CD4-positive, alpha-beta T cell (primary cell): ENCODE results near the gene LSM10. TPM values are rescaled to one million over a fixed set of nuclear protein-coding genes. Genes with fewer than 3 reads are reported as not detected.

ENCODE experiments used
- ATAC-seq: fragments of 200-7000 bp; cut with Tn5 transposase; one replicate; pipeline ENCODE4 v1.10.0; 2022; ENCODE audit warnings: mild to moderate bottlenecking; ENCODE audit not compliant: poor library complexity
- CTCF ChIA-PET: fragments of 350-600 bp; sonication (Branson Sonifier 250); formaldehyde crosslinking; loops from one replicate; lab custom pipeline; 2021; ENCODE audit warnings: antibody characterized with exemption, inconsistent platforms; lab: Charles Lee
- POLR2A ChIA-PET: fragments of 350-600 bp; sonication (Branson Sonifier 250); formaldehyde crosslinking; loops from one replicate; lab custom pipeline; 2021; ENCODE audit warnings: antibody characterized with exemption, inconsistent platforms; lab: Charles Lee
- DNase-seq, 14 experiments: peaks; one replicate each; pipeline ENCODE4 v3.0.0-alpha.2; 2013 to 2020; ENCODE audit warnings: mixed read lengths in 2 of 14
- H3K27ac ChIP-seq, 2 donors: one replicate each; pipeline versions ENCODE4 v1.5.1 to v1.7.0; 2013; ENCODE audit warnings: low read length in 2 of 2, low read depth in 1 of 2, mild to moderate bottlenecking in 1 of 2
- H3K27me3 ChIP-seq, 2 experiments: 1 replicate in 1 of 2; 2 replicates in 1 of 2; pipeline versions ENCODE4 v1.6.1 to v1.7.0; 2013; ENCODE audit warnings: low read length in 2 of 2, control low read depth in 1 of 2, mild to moderate bottlenecking in 1 of 2, moderate library complexity in 1 of 2; ENCODE audit not compliant: insufficient read depth in 2 of 2, control insufficient read depth in 1 of 2
- H3K36me3 ChIP-seq: one replicate; pipeline ENCODE4 v1.6.1; 2013; ENCODE audit warnings: low read length, control low read depth; ENCODE audit not compliant: insufficient read depth
- H3K4me1 ChIP-seq: one replicate; pipeline ENCODE4 v1.6.1; 2013; ENCODE audit warnings: low read length, control low read depth; ENCODE audit not compliant: insufficient read depth
- H3K4me3 ChIP-seq: one replicate; pipeline ENCODE4 v1.5.1; 2013; ENCODE audit warnings: mild to moderate bottlenecking, low read length, moderate library complexity
- H3K9me3 ChIP-seq, 2 experiments: 1 replicate in 1 of 2; 2 replicates in 1 of 2; pipeline versions ENCODE4 v1.6.1 to v1.7.0; 2013; ENCODE audit warnings: low read length in 2 of 2, mild to moderate bottlenecking in 2 of 2, control low read depth in 1 of 2, moderate library complexity in 1 of 2; ENCODE audit not compliant: control insufficient read depth in 1 of 2, insufficient read depth in 1 of 2
- H3K27ac Mint-ChIP-seq: one replicate; pipeline ENCODE4 v1.8.0; 2020; ENCODE audit warnings: mixed read lengths
- H3K27me3 Mint-ChIP-seq: one replicate; pipeline ENCODE4 v1.8.0; 2021; ENCODE audit warnings: mixed read lengths
- H3K36me3 Mint-ChIP-seq: one replicate; pipeline ENCODE4 v1.8.0; 2021; ENCODE audit warnings: low read depth, mixed read lengths
- H3K4me1 Mint-ChIP-seq: one replicate; pipeline ENCODE4 v1.8.0; 2021; ENCODE audit warnings: low read depth, mixed read lengths
- H3K4me3 Mint-ChIP-seq: one replicate; pipeline ENCODE4 v1.8.0; 2020; ENCODE audit warnings: mild to moderate bottlenecking, mixed read lengths
- H3K9me3 Mint-ChIP-seq: one replicate; pipeline ENCODE4 v1.8.0; 2020; ENCODE audit warnings: mixed read lengths
- CTCF ChIP-seq: fragments of 200-600 bp; IDR thresholded peaks from one replicate; pipeline ENCODE4 v1.8.0; 2022; ENCODE audit warnings: antibody characterized with exemption, mild to moderate bottlenecking
- intact Hi-C, 2 experiments: fragments of 100-400 bp; cut with DNase I in 1 of 2; cut with micrococcal nuclease in 1 of 2; formaldehyde crosslinking; loops; one replicate each; pipeline versions ENCODE4 v1.15.1 to v1.9.0; 2023 to 2025; cut with DNase I, micrococcal nuclease
- total RNA-seq, 174 experiments: library from RNA in 2 of 174; stranded (reverse) in 2 of 174; gene quantifications; one replicate each; pipeline ENCODE4 v1.2.3 and lab custom pipeline; 2021 to 2026

Gene LSM10
- total RNA-seq, 2 experiments from 2014 or later = 25.6 to 26.0 TPM

DNA sequence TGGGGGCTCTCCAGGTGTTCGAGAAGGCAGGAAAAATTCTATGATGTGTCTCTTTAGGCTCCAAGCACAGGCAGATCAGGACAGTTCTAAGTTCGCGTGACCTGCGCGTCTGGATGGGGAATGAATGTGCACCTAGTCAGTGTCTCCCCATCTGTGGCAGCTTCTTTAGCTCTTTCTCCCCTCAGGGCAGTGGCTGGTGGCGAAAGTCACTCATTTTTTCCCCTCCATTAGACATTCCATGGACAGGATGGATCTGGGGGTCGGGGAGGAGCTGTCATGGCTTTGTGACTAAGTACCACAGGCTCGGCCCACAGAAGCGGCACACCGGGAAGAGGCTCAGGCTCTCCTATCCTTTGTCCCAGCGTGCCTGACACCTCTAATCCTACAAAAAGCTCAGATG is 43.2 kb downstream of the LSM10 start:
- H3K36me3 Mint-ChIP-seq = peaks cover 80% of the 10 kb centered on the region

DNA sequence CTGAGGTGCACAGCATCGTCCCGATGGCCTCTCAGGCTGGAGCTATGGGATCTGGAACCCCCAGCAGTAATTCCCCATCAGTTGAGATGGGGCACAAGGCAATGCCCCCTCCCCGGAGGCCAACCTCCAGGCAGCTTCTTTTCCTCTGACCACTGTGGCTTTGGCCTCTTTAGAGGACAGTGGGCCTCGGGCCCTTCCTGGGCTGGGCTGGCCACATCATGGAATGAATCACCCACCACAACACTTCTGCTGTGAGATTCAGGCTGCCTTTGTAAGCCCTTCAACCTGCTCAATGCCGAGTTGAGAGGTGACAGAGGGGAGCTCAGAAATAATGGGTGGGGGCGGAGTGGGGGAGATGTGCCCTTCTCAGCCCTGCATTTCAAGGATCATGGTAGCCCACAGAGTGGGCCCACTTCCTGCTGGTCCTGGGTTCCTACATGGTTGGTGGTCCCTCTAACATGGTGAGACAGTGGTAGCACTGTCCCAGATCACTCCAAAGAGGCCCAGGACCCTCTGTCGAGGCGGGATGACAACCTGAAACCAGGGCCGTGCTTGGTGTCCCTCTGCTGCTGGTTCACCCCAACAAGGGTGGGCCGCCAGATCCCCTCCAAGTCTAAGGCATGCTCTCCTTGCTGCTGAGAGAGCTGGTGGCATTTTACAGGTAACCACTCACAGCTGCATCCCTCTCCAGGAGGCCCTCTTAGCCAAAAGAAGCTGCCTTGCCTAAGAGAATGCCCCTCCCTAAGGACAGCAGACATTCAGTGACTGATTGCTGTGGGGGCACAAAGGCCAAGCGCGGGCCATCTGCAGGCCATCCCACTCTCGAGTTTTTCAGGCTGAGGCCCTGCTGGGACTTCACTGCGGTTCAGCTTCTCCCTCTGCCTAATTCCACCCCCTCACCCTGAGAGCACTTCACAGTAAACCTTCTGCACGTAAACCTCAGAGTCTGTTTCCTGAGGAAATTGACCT is 44.5 kb downstream of the LSM10 start:
- Histone ChIP-seq H3K9me3 (no peaks in the 10 kb centered on the region), H3K4me1 (peaks cover 23% of the 10 kb centered on the region), H3K27ac (no peak overlapping the region), H3K36me3 (peaks cover 75% of the 10 kb centered on the region), H3K27me3 (no peaks in the 10 kb centered on the region), H3K4me3 (no peak overlapping the region)
- Mint-ChIP-seq H3K9me3 (no peaks in the 10 kb centered on the region), H3K4me1 (peaks cover 26% of the 10 kb centered on the region), H3K27me3 (no peaks in the 10 kb centered on the region), H3K27ac (peak overlapping the region; percentile 42), H3K4me3 (no peak overlapping the region), H3K36me3 (peaks cover 74% of the 10 kb centered on the region)
- ChIA-PET POLR2A (interaction anchor here (7.0 kb wide), 1 partner anchor 14 kb away, joined by 73 read pairs; no protein-coding TSS in a partner anchor), CTCF (interaction anchor here (0.6 to 1.2 kb wide), 2 partner anchors 10 to 16 kb away, joined by 3 to 5 read pairs; no protein-coding TSS in a partner anchor)
- TF ChIP-seq CTCF = no peak
- intact Hi-C loops = loop anchor here in 1 of 2 experiments (5.0 kb wide), 1 partner anchor 46 kb away; the partner anchor contains the start of gene SH3D21
- DNase-seq = no peak
- ATAC-seq = no peak

More for the DNA sequence above, 43.2 kb downstream of the LSM10 start:
- H3K4me1 Mint-ChIP-seq = peaks cover 29% of the 10 kb centered on the region
- no peak overlapping the region for H3K4me3 Mint-ChIP-seq
- no peak for TF ChIP-seq CTCF
- ATAC-seq = no peak
- peak overlapping the region; percentile 51 for H3K27ac Mint-ChIP-seq
- Histone ChIP-seq H3K4me1 (peaks cover 29% of the 10 kb centered on the region), H3K9me3 (no peaks in the 10 kb centered on the region), H3K27me3 (no peaks in the 10 kb centered on the region), H3K27ac (no peak overlapping the region), H3K4me3 (no peak overlapping the region), H3K36me3 (peaks cover 69% of the 10 kb centered on the region)
- H3K27me3 Mint-ChIP-seq = no peaks in the 10 kb centered on the region
- ChIA-PET POLR2A (interaction anchor here (1.3 to 7.0 kb wide), 2 partner anchors 12 to 31 kb away, joined by 4 to 73 read pairs; partner anchors contain the start of gene STK40), CTCF (interaction anchor here (1.2 kb wide), 1 partner anchor 14 kb away, joined by 5 read pairs; no protein-coding TSS in a partner anchor)
- no peaks in the 10 kb centered on the region for H3K9me3 Mint-ChIP-seq
- intact Hi-C loops = loop anchor here in 1 of 2 experiments (5.0 kb wide), 1 partner anchor 47 kb away; the partner anchor contains the start of gene SH3D21
- DNase-seq = no peak

DNA sequence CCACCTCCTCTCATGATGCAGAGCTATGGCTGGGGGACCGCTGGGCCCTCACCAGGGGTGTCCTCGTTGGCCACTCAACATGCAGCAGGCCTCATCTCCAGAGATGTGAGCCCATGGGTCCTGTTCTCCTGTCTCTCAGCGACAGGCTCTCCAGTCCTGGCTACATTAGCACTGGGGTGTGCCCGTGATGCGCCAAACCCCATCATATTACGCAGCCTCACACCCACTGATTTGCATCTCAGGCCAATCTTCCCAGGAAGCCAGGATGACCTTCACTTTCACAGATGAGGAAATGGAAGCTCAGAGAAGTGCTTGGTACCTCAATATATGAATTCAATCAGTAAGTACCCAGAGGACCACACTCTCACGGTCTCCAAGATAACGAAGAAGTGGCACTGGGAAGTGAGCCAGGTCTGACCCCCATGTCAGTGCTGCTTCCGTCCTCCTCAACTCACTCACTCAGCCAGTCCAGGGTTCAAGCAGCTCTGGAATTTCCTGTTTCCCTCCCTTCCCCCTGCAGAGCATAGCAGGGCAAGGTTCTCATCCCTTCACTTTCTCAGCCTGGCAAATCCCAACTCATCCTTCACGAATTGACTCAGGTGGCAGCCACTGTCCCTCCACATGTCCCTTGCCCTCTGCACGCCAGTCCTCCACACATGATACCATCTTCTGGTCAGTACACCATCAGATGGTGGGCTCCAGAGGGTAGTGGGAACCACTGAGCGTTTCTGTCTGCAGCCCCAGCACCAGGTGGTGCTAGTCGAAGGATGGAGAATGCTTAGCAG is 45.4 kb downstream of the LSM10 start:
- H3K27ac ChIP-seq = no peak overlapping the region
- H3K27ac Mint-ChIP-seq = peak overlapping the region; percentile 42
- no peak overlapping the region for H3K4me3 Mint-ChIP-seq

More for the DNA sequence above, 45.4 kb downstream of the LSM10 start:
- ChIA-PET POLR2A (interaction anchor here (2.7 to 7.0 kb wide), 2 partner anchors 15 to 33 kb away, joined by 9 to 73 read pairs; partner anchors contain the start of gene STK40), CTCF (interaction anchor here (2.0 kb wide), 1 partner anchor 10 kb away, joined by 8 read pairs; no protein-coding TSS in a partner anchor)
- H3K4me1 Mint-ChIP-seq = peaks cover 26% of the 10 kb centered on the region
- Histone ChIP-seq H3K4me3 (no peak overlapping the region), H3K9me3 (no peaks in the 10 kb centered on the region), H3K36me3 (peaks cover 71% of the 10 kb centered on the region), H3K27me3 (no peaks in the 10 kb centered on the region), H3K4me1 (peaks cover 23% of the 10 kb centered on the region)
- intact Hi-C loops = loop anchor here in 1 of 2 experiments (5.0 kb wide), 1 partner anchor 45 kb away; the partner anchor contains the start of gene SH3D21
- DNase-seq (no peak), ATAC-seq (no peak)
- TF ChIP-seq CTCF = no peak
- no peaks in the 10 kb centered on the region for H3K9me3 Mint-ChIP-seq
- H3K36me3 Mint-ChIP-seq = peaks cover 74% of the 10 kb centered on the region
- no peaks in the 10 kb centered on the region for H3K27me3 Mint-ChIP-seq
